SU-DHL-6 (cell line): ENCODE measurements around the gene CLASP1.

Experiments used
- H2AFZ ChIP-seq: fragments of 200-600 bp; sonication (generic); 2 replicates; pipeline ENCODE4 v1.6.1; 2014; ENCODE audit warnings: low read depth, mild to moderate bottlenecking, moderate library complexity, mixed read lengths, antibody characterized with exemption, low read length; ENCODE audit not compliant: severe bottlenecking
- H3F3A ChIP-seq: fragments of 200-600 bp; shearing (Covaris generic); 2 replicates; pipeline ENCODE4 v1.6.0; 2016; ENCODE audit warnings: antibody characterized with exemption, mild to moderate bottlenecking; ENCODE audit not compliant: insufficient read depth
- H3K27ac ChIP-seq: fragments of 200-600 bp; sonication (generic); 2 replicates; pipeline ENCODE4 v1.5.1; 2016; ENCODE audit warnings: low read depth, mild to moderate bottlenecking, low read length, moderate library complexity, mixed read lengths
- H3K27me3 ChIP-seq: fragments of 200-600 bp; sonication (generic), shearing (Covaris generic); 2 replicates; pipeline ENCODE4 v1.6.0; 2014; ENCODE audit warnings: mild to moderate bottlenecking, low read length
- H3K36me3 ChIP-seq: fragments of 200-600 bp; sonication (generic); 2 replicates; pipeline ENCODE4 v1.6.1; 2014; ENCODE audit warnings: mild to moderate bottlenecking, low read length, mixed read lengths
- H3K4me2 ChIP-seq: fragments of 300-600, 200-600 bp; shearing (Covaris generic), sonication (generic); 2 replicates; pipeline ENCODE4 v1.6.0; 2014; ENCODE audit warnings: low read length, low read depth, mild to moderate bottlenecking; ENCODE audit not compliant: poor library complexity, severe bottlenecking
- H3K4me3 ChIP-seq: fragments of 200-600 bp; sonication (generic); 2 replicates; pipeline ENCODE4 v1.5.1; 2014; ENCODE audit warnings: antibody characterized with exemption, low read length, mild to moderate bottlenecking, mixed read lengths; ENCODE audit not compliant: insufficient read depth, poor library complexity, severe bottlenecking
- H3K79me2 ChIP-seq: fragments of 200-600 bp; sonication (generic); 2 replicates; pipeline ENCODE4 v1.6.1; 2014; ENCODE audit warnings: mild to moderate bottlenecking, low read length, moderate library complexity; ENCODE audit not compliant: insufficient read depth
- H3K9ac ChIP-seq: fragments of 200-600 bp; sonication (generic); 2 replicates; pipeline ENCODE4 v1.7.0; 2014; ENCODE audit warnings: mild to moderate bottlenecking, low read length
- H3K9me2 ChIP-seq: fragments of 200-600 bp; sonication (generic); replicated peaks from 2 replicates; pipeline ENCODE4 v1.6.1; 2014; ENCODE audit warnings: low read length; ENCODE audit not compliant: insufficient read depth
- H3K9me3 ChIP-seq: fragments of 200-600 bp; sonication (generic); 2 replicates; pipeline ENCODE4 v1.6.1; 2014; ENCODE audit warnings: low read length, mixed read lengths; ENCODE audit not compliant: insufficient read depth
- H4K20me1 ChIP-seq: fragments of 200-600 bp; sonication (generic); 2 replicates; pipeline ENCODE4 v1.6.1; 2014; ENCODE audit warnings: low read depth, mild to moderate bottlenecking, antibody characterized with exemption, low read length, moderate library complexity, mixed read lengths
- CTCF ChIP-seq: fragments of 200-600 bp; sonication (generic); IDR thresholded peaks from one replicate; pipeline ENCODE4 v1.5.1; 2017; ENCODE audit warnings: antibody characterized with exemption, mild to moderate bottlenecking, low read length, moderate library complexity; ENCODE audit not compliant: insufficient read depth, poor library complexity, severe bottlenecking
- EZH2phosphoT487 ChIP-seq: fragments of 200-600 bp; sonication (generic), shearing (Covaris generic); conservative IDR thresholded peaks from 2 replicates; pipeline ENCODE4 v1.6.1; 2018; ENCODE audit warnings: mild to moderate bottlenecking, antibody characterized with exemption, low read length, moderate library complexity, mixed read lengths

The CLASP1 gene

DNA sequence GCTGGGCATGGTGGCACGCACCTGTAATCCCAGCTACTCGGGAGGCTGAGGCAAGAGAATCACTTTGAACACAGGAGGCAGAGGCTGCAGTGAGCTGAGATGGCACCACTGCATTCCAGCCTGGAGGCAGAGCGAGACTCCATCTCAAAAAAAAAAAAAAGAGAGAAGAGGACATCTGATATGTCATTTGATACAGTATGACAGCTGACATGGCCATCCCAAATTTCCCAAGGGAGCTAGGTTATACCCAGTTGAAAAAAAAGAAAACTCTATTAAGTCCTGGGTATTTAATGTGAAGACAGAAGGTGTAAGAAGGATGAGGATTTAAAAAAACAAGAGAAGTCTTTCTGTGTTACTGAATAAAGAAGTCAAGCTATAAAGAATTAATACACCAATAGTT is 23.3 kb downstream of the CLASP1 start:
- TF ChIP-seq EZH2phosphoT487: no peak
- no peak for TF ChIP-seq CTCF
- no peak overlapping the region for H3K9ac ChIP-seq
- peaks cover 89% of the 10 kb centered on the region for H3K79me2 ChIP-seq
- no peaks in the 10 kb centered on the region for H3F3A ChIP-seq
- no peaks in the 10 kb centered on the region; the same call in 1 of the 2 replicates for H3K36me3 ChIP-seq
- H3K4me3 ChIP-seq: no peak overlapping the region
- H2AFZ ChIP-seq: no peak overlapping the region
- no peaks in the 10 kb centered on the region; the same call in 1 of the 2 replicates for H4K20me1 ChIP-seq
- H3K27ac ChIP-seq: no peak overlapping the region
- no peak overlapping the region for H3K4me2 ChIP-seq
- H3K27me3 ChIP-seq: no peaks in the 10 kb centered on the region
- H3K9me2 ChIP-seq: no peaks in the 10 kb centered on the region
- H3K9me3 ChIP-seq: no peaks in the 10 kb centered on the region

DNA sequence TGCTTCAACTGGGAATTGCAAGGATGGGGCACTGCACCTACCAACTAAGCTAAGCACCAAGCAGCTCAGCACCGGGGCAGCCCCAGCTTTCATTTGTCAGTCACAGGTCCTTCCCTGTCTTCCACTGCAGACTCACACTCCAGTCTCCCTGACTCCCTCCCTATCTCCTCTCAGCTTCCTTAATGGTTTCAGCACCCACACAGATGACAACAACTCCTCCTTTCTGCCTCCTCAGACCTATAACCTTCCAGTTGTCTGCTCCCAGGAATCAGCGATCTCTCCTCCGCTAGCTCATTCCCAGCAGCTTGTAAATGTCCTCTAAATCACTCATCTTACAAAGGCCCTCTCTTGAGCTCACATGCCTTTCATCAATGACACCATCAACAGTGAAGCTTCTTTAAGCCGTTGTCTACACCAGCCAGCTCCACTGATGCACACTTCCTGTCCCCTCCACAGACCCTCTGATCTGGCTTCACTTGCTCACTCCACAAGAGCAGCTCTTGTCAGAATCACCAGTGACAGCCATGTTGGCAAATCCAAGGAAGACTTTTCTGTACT is 32.1 kb downstream of the CLASP1 start:
- no peak overlapping the region for H3K9ac ChIP-seq
- peak overlapping the region; percentile 48 for H3K27ac ChIP-seq
- no peak overlapping the region for H3K4me3 ChIP-seq
- H3F3A ChIP-seq: peaks cover 4% of the 10 kb centered on the region; the same call in 1 of the 2 replicates
- H3K36me3 ChIP-seq: peaks cover 12% of the 10 kb centered on the region; the same call in 1 of the 2 replicates
- no peaks in the 10 kb centered on the region for H3K9me2 ChIP-seq
- TF ChIP-seq EZH2phosphoT487: no peak
- TF ChIP-seq CTCF: no peak
- H3K79me2 ChIP-seq: peaks cover 68% of the 10 kb centered on the region
- no peak overlapping the region for H2AFZ ChIP-seq
- peaks cover 7% of the 10 kb centered on the region; the same call in 1 of the 2 replicates for H3K9me3 ChIP-seq
- peak overlapping the region; percentile 1 for H3K4me2 ChIP-seq
- H4K20me1 ChIP-seq: no peaks in the 10 kb centered on the region
- no peaks in the 10 kb centered on the region for H3K27me3 ChIP-seq

DNA sequence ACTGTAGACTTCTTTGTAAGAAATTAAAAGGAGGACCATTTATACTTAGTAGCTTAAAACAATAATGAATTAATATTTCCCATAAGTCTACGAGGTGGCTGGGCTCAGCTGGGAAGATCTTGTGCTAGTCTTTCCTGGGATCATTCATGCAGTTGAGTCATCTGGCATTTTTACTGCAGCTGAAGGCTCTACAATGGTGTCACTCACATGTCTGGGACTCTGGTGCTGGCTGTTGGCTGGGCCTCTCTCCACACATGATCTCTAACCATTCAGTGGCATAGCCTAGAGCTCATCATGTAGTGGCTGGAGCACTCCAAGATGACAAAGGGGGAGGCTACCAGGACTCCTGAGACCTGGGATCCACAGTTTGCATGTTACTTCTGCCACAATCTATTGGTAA is 35.5 kb downstream of the CLASP1 start:
- H3K79me2 ChIP-seq: peaks cover 52% of the 10 kb centered on the region
- no peaks in the 10 kb centered on the region for H3K9me2 ChIP-seq
- peaks cover 22% of the 10 kb centered on the region for H3K9me3 ChIP-seq
- H4K20me1 ChIP-seq: no peaks in the 10 kb centered on the region
- H2AFZ ChIP-seq: no peak overlapping the region
- H3K9ac ChIP-seq: no peak overlapping the region
- H3F3A ChIP-seq: peaks cover 25% of the 10 kb centered on the region
- no peaks in the 10 kb centered on the region for H3K27me3 ChIP-seq
- no peak overlapping the region for H3K4me2 ChIP-seq
- no peak overlapping the region for H3K4me3 ChIP-seq
- TF ChIP-seq EZH2phosphoT487 (no peak), CTCF (no peak)
- H3K27ac ChIP-seq: no peak overlapping the region
- peaks cover 12% of the 10 kb centered on the region; the same call in 1 of the 2 replicates for H3K36me3 ChIP-seq
